ENCODE results near the gene RHBDL2.

Gene RHBDL2

GRCh38 chr1:38932571-38932970, 9.1 kb downstream of the RHBDL2 start:
- H3K4me1 ChIP-seq (ENCODE audit: control insufficient read depth, insufficient read depth, low read length, unreplicated experiment): peaks cover 2% of the 10 kb centered on the region
- no peak overlapping the region for H3K27ac ChIP-seq (ENCODE audit: low read depth, low read length)
- H2AFZ ChIP-seq (ENCODE audit: low read length, unreplicated experiment): no peak overlapping the region
- no peaks in the 10 kb centered on the region for H3K79me2 ChIP-seq (ENCODE audit: control insufficient read depth, insufficient read depth, low read length, unreplicated experiment)
- no peaks in the 10 kb centered on the region for H3K36me3 ChIP-seq (ENCODE audit: insufficient read depth, low read length)
- H3K4me3 ChIP-seq (ENCODE audit: low read depth, low read length): no peak overlapping the region
- H3K27me3 ChIP-seq (ENCODE audit: insufficient read depth, low read length): no peaks in the 10 kb centered on the region

DNA sequence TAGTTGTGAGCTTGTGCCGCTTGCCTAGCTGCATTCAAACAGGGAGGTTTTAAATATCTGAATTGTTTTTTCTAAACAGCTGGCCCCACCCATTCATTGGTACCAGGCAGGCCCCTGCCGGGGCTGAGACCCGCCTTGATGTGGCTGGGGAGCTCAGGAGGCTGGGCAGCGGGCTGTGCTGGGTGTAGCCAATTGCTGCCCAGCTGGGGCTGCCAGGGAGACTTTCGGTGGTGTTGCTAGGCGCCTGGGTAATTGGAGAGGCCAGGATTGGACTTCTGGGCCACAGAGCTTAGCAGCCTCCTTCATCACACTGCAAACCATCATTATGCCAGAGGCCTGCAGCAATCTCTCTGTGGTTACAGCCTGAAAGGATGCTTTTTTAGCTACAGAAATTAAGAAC, 12.2 kb downstream of the RHBDL2 start:
- no peak overlapping the region for H3K27ac ChIP-seq (ENCODE audit: low read depth, low read length)
- H3K27me3 ChIP-seq (ENCODE audit: insufficient read depth, low read length): no peaks in the 10 kb centered on the region
- no peaks in the 10 kb centered on the region for H3K79me2 ChIP-seq (ENCODE audit: control insufficient read depth, insufficient read depth, low read length, unreplicated experiment)
- H3K4me3 ChIP-seq (ENCODE audit: low read depth, low read length): no peak overlapping the region
- no peaks in the 10 kb centered on the region for H3K36me3 ChIP-seq (ENCODE audit: insufficient read depth, low read length)
- peaks cover 2% of the 10 kb centered on the region for H3K4me1 ChIP-seq (ENCODE audit: control insufficient read depth, insufficient read depth, low read length, unreplicated experiment)
- no peak overlapping the region for H2AFZ ChIP-seq (ENCODE audit: low read length, unreplicated experiment)

DNA sequence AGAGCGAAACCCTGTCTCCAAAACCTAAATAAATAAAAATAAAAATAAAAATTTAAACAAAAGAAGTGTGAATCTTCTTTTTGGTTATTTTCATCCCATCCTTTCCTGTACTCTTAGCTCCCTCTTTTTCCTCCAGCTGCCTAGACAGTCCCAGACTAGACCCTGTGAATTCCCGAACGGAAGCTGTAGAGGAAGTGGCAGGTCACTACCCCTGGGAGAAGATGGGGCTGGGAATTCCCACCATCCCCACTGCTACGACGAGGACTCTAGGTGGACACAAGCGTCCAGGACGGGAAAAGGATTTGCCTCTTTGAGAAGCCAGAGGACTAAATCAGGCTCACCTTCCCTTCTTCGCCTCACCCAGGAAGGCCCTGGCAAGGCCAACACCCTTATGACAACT, 12.6 kb downstream of the RHBDL2 start:
- H3K4me1 ChIP-seq (ENCODE audit: control insufficient read depth, insufficient read depth, low read length, unreplicated experiment): peaks cover 2% of the 10 kb centered on the region
- H3K4me3 ChIP-seq (ENCODE audit: low read depth, low read length): no peak overlapping the region
- H3K79me2 ChIP-seq (ENCODE audit: control insufficient read depth, insufficient read depth, low read length, unreplicated experiment): no peaks in the 10 kb centered on the region
- H3K36me3 ChIP-seq (ENCODE audit: insufficient read depth, low read length): no peaks in the 10 kb centered on the region
- H2AFZ ChIP-seq (ENCODE audit: low read length, unreplicated experiment): no peak overlapping the region
- no peak overlapping the region for H3K27ac ChIP-seq (ENCODE audit: low read depth, low read length)
- H3K27me3 ChIP-seq (ENCODE audit: insufficient read depth, low read length): no peaks in the 10 kb centered on the region

GRCh38 chr1:38926091-38926490, 15.5 kb downstream of the RHBDL2 start:
- Histone ChIP-seq H3K27me3 (ENCODE audit: insufficient read depth, low read length) (no peaks in the 10 kb centered on the region), H3K27ac (ENCODE audit: low read depth, low read length) (no peak overlapping the region), H3K79me2 (ENCODE audit: control insufficient read depth, insufficient read depth, low read length, unreplicated experiment) (no peaks in the 10 kb centered on the region), H2AFZ (ENCODE audit: low read length, unreplicated experiment) (no peak overlapping the region), H3K4me3 (ENCODE audit: low read depth, low read length) (no peak overlapping the region), H3K36me3 (ENCODE audit: insufficient read depth, low read length) (no peaks in the 10 kb centered on the region), H3K4me1 (ENCODE audit: control insufficient read depth, insufficient read depth, low read length, unreplicated experiment) (no peaks in the 10 kb centered on the region)

DNA sequence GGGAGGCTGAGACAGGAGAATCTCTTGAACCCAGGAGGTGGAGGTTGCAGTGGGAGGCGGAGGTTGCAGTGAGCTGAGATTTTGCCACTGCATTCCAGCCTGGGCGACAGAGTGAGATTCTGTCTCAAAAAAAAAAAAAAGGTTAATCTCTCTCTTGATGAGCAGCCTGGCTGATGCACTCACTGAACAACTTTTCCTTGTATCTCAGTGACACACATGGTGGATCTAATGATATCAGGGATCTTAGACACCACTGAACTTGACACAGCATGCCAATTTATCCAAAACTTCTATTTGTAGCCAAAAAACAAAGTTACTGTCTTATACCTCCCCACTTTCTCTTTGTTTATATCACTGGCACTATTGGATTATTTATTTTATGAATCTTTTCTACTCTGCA, 16.2 kb downstream of the RHBDL2 start:
- Histone ChIP-seq H3K4me3 (ENCODE audit: low read depth, low read length) (no peak overlapping the region), H3K79me2 (ENCODE audit: control insufficient read depth, insufficient read depth, low read length, unreplicated experiment) (no peaks in the 10 kb centered on the region), H3K27ac (ENCODE audit: low read depth, low read length) (no peak overlapping the region), H2AFZ (ENCODE audit: low read length, unreplicated experiment) (no peak overlapping the region), H3K27me3 (ENCODE audit: insufficient read depth, low read length) (no peaks in the 10 kb centered on the region), H3K4me1 (ENCODE audit: control insufficient read depth, insufficient read depth, low read length, unreplicated experiment) (no peaks in the 10 kb centered on the region), H3K36me3 (ENCODE audit: insufficient read depth, low read length) (no peaks in the 10 kb centered on the region)

DNA sequence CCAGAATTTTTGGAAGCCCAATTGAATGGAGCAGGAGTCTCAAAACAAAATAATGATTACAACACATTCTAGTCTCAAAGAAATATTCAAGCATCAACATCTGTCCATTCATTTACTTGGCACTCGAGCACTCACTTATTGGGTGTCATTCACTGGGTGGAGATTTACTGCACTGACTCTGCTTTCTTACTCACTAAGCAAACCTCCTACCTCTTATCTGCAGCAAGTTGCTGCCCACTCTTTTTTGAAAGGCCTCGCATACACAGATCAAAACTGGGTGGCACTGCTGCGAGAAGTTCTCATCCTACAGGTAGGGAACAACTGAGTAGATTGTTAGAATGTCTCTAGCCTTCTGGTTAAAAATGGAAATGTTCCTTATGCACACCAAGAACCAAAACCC, 18.0 kb downstream of the RHBDL2 start:
- Histone ChIP-seq H3K4me1 (ENCODE audit: control insufficient read depth, insufficient read depth, low read length, unreplicated experiment) (no peaks in the 10 kb centered on the region), H3K27me3 (ENCODE audit: insufficient read depth, low read length) (no peaks in the 10 kb centered on the region), H3K27ac (ENCODE audit: low read depth, low read length) (no peak overlapping the region), H2AFZ (ENCODE audit: low read length, unreplicated experiment) (no peak overlapping the region), H3K79me2 (ENCODE audit: control insufficient read depth, insufficient read depth, low read length, unreplicated experiment) (no peaks in the 10 kb centered on the region), H3K36me3 (ENCODE audit: insufficient read depth, low read length) (no peaks in the 10 kb centered on the region), H3K4me3 (ENCODE audit: low read depth, low read length) (no peak overlapping the region)

- Histone ChIP-seq H3K4me3 (ENCODE audit: low read depth, low read length) (no peak overlapping the region), H2AFZ (ENCODE audit: low read length, unreplicated experiment) (no peak overlapping the region), H3K27me3 (ENCODE audit: insufficient read depth, low read length) (no peaks in the 10 kb centered on the region), H3K4me1 (ENCODE audit: control insufficient read depth, insufficient read depth, low read length, unreplicated experiment) (no peaks in the 10 kb centered on the region), H3K36me3 (ENCODE audit: insufficient read depth, low read length) (no peaks in the 10 kb centered on the region), H3K27ac (ENCODE audit: low read depth, low read length) (no peak overlapping the region), H3K79me2 (ENCODE audit: control insufficient read depth, insufficient read depth, low read length, unreplicated experiment) (no peaks in the 10 kb centered on the region)
Observed at GRCh38 chr1:38919130-38919529, 22.5 kb downstream of the RHBDL2 start.

- no peaks in the 10 kb centered on the region for H3K27me3 ChIP-seq (ENCODE audit: insufficient read depth, low read length)
- H3K4me3 ChIP-seq (ENCODE audit: low read depth, low read length): no peak overlapping the region
- H3K79me2 ChIP-seq (ENCODE audit: control insufficient read depth, insufficient read depth, low read length, unreplicated experiment): no peaks in the 10 kb centered on the region
- H3K27ac ChIP-seq (ENCODE audit: low read depth, low read length): no peak overlapping the region
- no peaks in the 10 kb centered on the region for H3K36me3 ChIP-seq (ENCODE audit: insufficient read depth, low read length)
- H2AFZ ChIP-seq (ENCODE audit: low read length, unreplicated experiment): no peak overlapping the region
- no peaks in the 10 kb centered on the region for H3K4me1 ChIP-seq (ENCODE audit: control insufficient read depth, insufficient read depth, low read length, unreplicated experiment)
Observed at GRCh38 chr1:38918568-38918967, 23.1 kb downstream of the RHBDL2 start.

DNA sequence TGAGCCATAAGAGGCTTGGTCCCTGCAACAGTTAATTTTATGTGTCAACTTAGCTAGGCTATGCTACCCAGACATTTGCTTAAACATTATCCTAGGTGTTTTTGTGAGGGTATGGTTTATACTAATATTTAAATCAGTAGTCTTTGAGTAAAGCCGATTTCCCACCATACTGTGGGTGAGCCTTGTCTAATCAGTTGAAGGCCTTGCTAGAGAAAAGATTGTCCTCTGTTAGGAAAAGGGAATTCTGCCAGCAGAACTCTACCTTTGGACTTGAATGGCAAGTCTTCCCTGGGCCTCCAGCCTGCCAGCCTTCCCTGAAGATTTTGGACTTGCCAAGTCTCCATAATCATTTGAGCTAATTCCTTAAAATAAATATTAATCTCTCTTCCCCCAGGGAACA, 23.9 kb downstream of the RHBDL2 start:
- Histone ChIP-seq H3K36me3 (ENCODE audit: insufficient read depth, low read length) (no peaks in the 10 kb centered on the region), H3K27me3 (ENCODE audit: insufficient read depth, low read length) (no peaks in the 10 kb centered on the region), H3K27ac (ENCODE audit: low read depth, low read length) (no peak overlapping the region), H2AFZ (ENCODE audit: low read length, unreplicated experiment) (no peak overlapping the region), H3K4me3 (ENCODE audit: low read depth, low read length) (no peak overlapping the region), H3K4me1 (ENCODE audit: control insufficient read depth, insufficient read depth, low read length, unreplicated experiment) (no peaks in the 10 kb centered on the region), H3K79me2 (ENCODE audit: control insufficient read depth, insufficient read depth, low read length, unreplicated experiment) (no peaks in the 10 kb centered on the region)

DNA sequence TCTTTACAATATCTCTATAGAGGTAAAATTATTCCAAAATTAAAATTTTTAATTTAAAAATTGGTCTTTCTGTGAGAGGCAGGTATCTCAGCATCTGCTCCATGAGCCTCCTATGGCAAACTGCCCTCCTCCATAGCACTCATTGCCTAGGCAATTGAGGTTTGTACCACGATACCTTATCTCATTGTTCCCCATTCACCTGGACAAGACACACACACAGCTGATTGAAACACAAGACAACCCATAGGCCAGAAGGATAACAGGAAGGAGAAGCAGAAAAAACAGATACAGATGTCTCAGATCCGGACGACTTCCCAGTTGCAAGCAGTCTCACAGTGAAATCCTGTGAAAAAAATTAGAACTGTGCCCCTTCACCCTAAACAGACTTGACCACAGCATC, 24.3 kb downstream of the RHBDL2 start:
- no peaks in the 10 kb centered on the region for H3K4me1 ChIP-seq (ENCODE audit: control insufficient read depth, insufficient read depth, low read length, unreplicated experiment)
- no peak overlapping the region for H3K27ac ChIP-seq (ENCODE audit: low read depth, low read length)
- H2AFZ ChIP-seq (ENCODE audit: low read length, unreplicated experiment): no peak overlapping the region
- no peaks in the 10 kb centered on the region for H3K79me2 ChIP-seq (ENCODE audit: control insufficient read depth, insufficient read depth, low read length, unreplicated experiment)
- no peak overlapping the region for H3K4me3 ChIP-seq (ENCODE audit: low read depth, low read length)
- H3K27me3 ChIP-seq (ENCODE audit: insufficient read depth, low read length): no peaks in the 10 kb centered on the region
- no peaks in the 10 kb centered on the region for H3K36me3 ChIP-seq (ENCODE audit: insufficient read depth, low read length)

- 0 out of 2 replicates have a peak, but pooled peaks cover 3% of the 10 kb centered on the region for H3K36me3 ChIP-seq (ENCODE audit: insufficient read depth, low read length)
- H2AFZ ChIP-seq (ENCODE audit: low read length, unreplicated experiment): no peak overlapping the region
- no peak overlapping the region for H3K27ac ChIP-seq (ENCODE audit: low read depth, low read length)
- no peaks in the 10 kb centered on the region for H3K27me3 ChIP-seq (ENCODE audit: insufficient read depth, low read length)
- H3K4me1 ChIP-seq (ENCODE audit: control insufficient read depth, insufficient read depth, low read length, unreplicated experiment): no peaks in the 10 kb centered on the region
- no peak overlapping the region for H3K4me3 ChIP-seq (ENCODE audit: low read depth, low read length)
- no peaks in the 10 kb centered on the region for H3K79me2 ChIP-seq (ENCODE audit: control insufficient read depth, insufficient read depth, low read length, unreplicated experiment)
Observed at GRCh38 chr1:38915352-38915948, 26.2 kb downstream of the RHBDL2 start.

Data from ACC112 (cell line).